ENCODE measurements around the gene CIRBP.
"Not testable (repeated sequence)": the region's sequence is repeated elsewhere in the genome, so short reads cannot be mapped to it uniquely, and the experiment has no call there.

CIRBP gene

GRCh38 chr19:1312767-1313694 lies 43.9 kb downstream of the CIRBP start:
- DNase-seq (ENCODE audit: low spot score) = peak; percentile 83

- no peak for DNase-seq (ENCODE audit: low spot score)
These were observed 44.8 kb downstream of the CIRBP start for GRCh38 chr19:1313695-1314613.

GRCh38 chr19:1315470-1316166 lies 46.5 kb downstream of the CIRBP start:
- peak; percentile 34 for DNase-seq (ENCODE audit: low spot score)

GRCh38 chr19:1316466-1316865 lies 47.3 kb downstream of the CIRBP start:
- no peak for DNase-seq (ENCODE audit: low spot score)

GRCh38 chr19:1317274-1318003 lies 48.3 kb downstream of the CIRBP start:
- DNase-seq (ENCODE audit: low spot score) = no peak

- DNase-seq (ENCODE audit: low spot score) = no peak
These were observed 49.7 kb downstream of the CIRBP start for GRCh38 chr19:1318678-1319471.

GRCh38 chr19:1320282-1320650 lies 51.1 kb downstream of the CIRBP start:
- not testable (repeated sequence) for DNase-seq (ENCODE audit: low spot score)

- no peak for DNase-seq (ENCODE audit: low spot score)
These were observed 52.4 kb downstream of the CIRBP start for GRCh38 chr19:1321539-1321938.

GRCh38 chr19:1322198-1322981 lies 53.3 kb downstream of the CIRBP start:
- DNase-seq (ENCODE audit: low spot score) = no peak

GRCh38 chr19:1324249-1324805 lies 55.2 kb downstream of the CIRBP start:
- DNase-seq (ENCODE audit: low spot score) = no peak

All from kidney tubule cell (primary cell).